Rectal smooth muscle tissue (tissue), 1 donor: Measurements from ENCODE around the gene PRKAG2.

ENCODE experiments used
- H3K27ac ChIP-seq: one replicate; pipeline ENCODE4 v1.7.0; 2013; ENCODE audit warnings: low read depth, low read length, inconsistent platforms
- H3K27me3 ChIP-seq: one replicate; pipeline ENCODE4 v1.7.0; 2013; ENCODE audit warnings: low read length; ENCODE audit not compliant: control insufficient read depth, insufficient read depth
- H3K36me3 ChIP-seq: one replicate; pipeline ENCODE4 v1.7.0; 2013; ENCODE audit warnings: low read length; ENCODE audit not compliant: control insufficient read depth, insufficient read depth
- H3K4me1 ChIP-seq: one replicate; pipeline ENCODE4 v1.7.0; 2013; ENCODE audit warnings: low read length; ENCODE audit not compliant: control insufficient read depth, insufficient read depth
- H3K4me3 ChIP-seq: one replicate; pipeline ENCODE4 v1.7.0; 2013; ENCODE audit warnings: low read length
- H3K9ac ChIP-seq: one replicate; pipeline ENCODE4 v1.7.0; 2013; ENCODE audit warnings: low read length

Gene PRKAG2

GRCh38 chr7:151673216-151673615, 203.7 kb downstream of the PRKAG2 start:
- no peak overlapping the region for H3K27ac ChIP-seq
- H3K36me3 ChIP-seq, result no peaks in the 10 kb centered on the region
- no peak overlapping the region for H3K4me3 ChIP-seq
- no peaks in the 10 kb centered on the region for H3K27me3 ChIP-seq
- H3K9ac ChIP-seq, result no peak overlapping the region
- no peaks in the 10 kb centered on the region for H3K4me1 ChIP-seq

GRCh38 chr7:151672716-151673115, 204.2 kb downstream of the PRKAG2 start:
- H3K27ac ChIP-seq, result no peak overlapping the region
- no peak overlapping the region for H3K9ac ChIP-seq
- no peaks in the 10 kb centered on the region for H3K36me3 ChIP-seq
- H3K27me3 ChIP-seq, result no peaks in the 10 kb centered on the region
- no peak overlapping the region for H3K4me3 ChIP-seq
- H3K4me1 ChIP-seq, result no peaks in the 10 kb centered on the region

GRCh38 chr7:151671514-151671913, 205.4 kb downstream of the PRKAG2 start:
- Histone ChIP-seq H3K4me3 (no peak overlapping the region), H3K27me3 (no peaks in the 10 kb centered on the region), H3K4me1 (no peaks in the 10 kb centered on the region), H3K9ac (no peak overlapping the region), H3K36me3 (no peaks in the 10 kb centered on the region), H3K27ac (no peak overlapping the region)

- H3K27me3 ChIP-seq, result no peaks in the 10 kb centered on the region
- H3K36me3 ChIP-seq, result no peaks in the 10 kb centered on the region
- no peak overlapping the region for H3K27ac ChIP-seq
- no peak overlapping the region for H3K9ac ChIP-seq
- H3K4me3 ChIP-seq, result no peak overlapping the region
- peaks cover 4% of the 10 kb centered on the region for H3K4me1 ChIP-seq
These were observed 207.2 kb downstream of the PRKAG2 start for GRCh38 chr7:151669762-151670161.

GRCh38 chr7:151666886-151667285, 210.0 kb downstream of the PRKAG2 start:
- Histone ChIP-seq H3K36me3 (no peaks in the 10 kb centered on the region), H3K4me1 (peaks cover 4% of the 10 kb centered on the region), H3K27me3 (no peaks in the 10 kb centered on the region), H3K27ac (no peak overlapping the region), H3K9ac (no peak overlapping the region), H3K4me3 (no peak overlapping the region)

- H3K27me3 ChIP-seq, result no peaks in the 10 kb centered on the region
- no peak overlapping the region for H3K27ac ChIP-seq
- no peak overlapping the region for H3K4me3 ChIP-seq
- H3K36me3 ChIP-seq, result no peaks in the 10 kb centered on the region
- H3K9ac ChIP-seq, result no peak overlapping the region
- H3K4me1 ChIP-seq, result peaks cover 4% of the 10 kb centered on the region
These were observed 211.5 kb downstream of the PRKAG2 start for GRCh38 chr7:151665368-151665767.

GRCh38 chr7:151664268-151664667, 212.6 kb downstream of the PRKAG2 start:
- Histone ChIP-seq H3K4me3 (no peak overlapping the region), H3K36me3 (no peaks in the 10 kb centered on the region), H3K27me3 (no peaks in the 10 kb centered on the region), H3K9ac (no peak overlapping the region), H3K4me1 (peaks cover 4% of the 10 kb centered on the region), H3K27ac (no peak overlapping the region)

GRCh38 chr7:151663382-151664100, 213.4 kb downstream of the PRKAG2 start:
- no peak overlapping the region for H3K9ac ChIP-seq
- no peaks in the 10 kb centered on the region for H3K36me3 ChIP-seq
- no peak overlapping the region for H3K4me3 ChIP-seq
- H3K27ac ChIP-seq, result no peak overlapping the region
- no peaks in the 10 kb centered on the region for H3K27me3 ChIP-seq
- peaks cover 4% of the 10 kb centered on the region for H3K4me1 ChIP-seq

GRCh38 chr7:151662251-151662826, 214.6 kb downstream of the PRKAG2 start:
- Histone ChIP-seq H3K27ac (no peak overlapping the region), H3K36me3 (no peaks in the 10 kb centered on the region), H3K9ac (no peak overlapping the region), H3K27me3 (no peaks in the 10 kb centered on the region), H3K4me3 (no peak overlapping the region), H3K4me1 (peaks cover 4% of the 10 kb centered on the region)

GRCh38 chr7:151661587-151661986, 215.3 kb downstream of the PRKAG2 start:
- H3K36me3 ChIP-seq, result no peaks in the 10 kb centered on the region
- no peak overlapping the region for H3K9ac ChIP-seq
- H3K4me3 ChIP-seq, result no peak overlapping the region
- no peaks in the 10 kb centered on the region for H3K27me3 ChIP-seq
- no peak overlapping the region for H3K27ac ChIP-seq
- peaks cover 4% of the 10 kb centered on the region for H3K4me1 ChIP-seq

GRCh38 chr7:151660141-151660540, 216.8 kb downstream of the PRKAG2 start:
- H3K27me3 ChIP-seq, result no peaks in the 10 kb centered on the region
- no peak overlapping the region for H3K27ac ChIP-seq
- H3K4me1 ChIP-seq, result no peaks in the 10 kb centered on the region
- H3K36me3 ChIP-seq, result no peaks in the 10 kb centered on the region
- H3K4me3 ChIP-seq, result no peak overlapping the region
- H3K9ac ChIP-seq, result no peak overlapping the region

- Histone ChIP-seq H3K4me3 (no peak overlapping the region), H3K9ac (no peak overlapping the region), H3K27me3 (no peaks in the 10 kb centered on the region), H3K27ac (no peak overlapping the region), H3K4me1 (no peaks in the 10 kb centered on the region), H3K36me3 (no peaks in the 10 kb centered on the region)
These were observed 217.7 kb downstream of the PRKAG2 start for GRCh38 chr7:151659219-151659618.

GRCh38 chr7:151658778-151659177, 218.1 kb downstream of the PRKAG2 start:
- H3K4me3 ChIP-seq, result no peak overlapping the region
- H3K9ac ChIP-seq, result no peak overlapping the region

More at GRCh38 chr7:151658778-151659177, 218.1 kb downstream of the PRKAG2 start:
- H3K4me1 ChIP-seq, result no peaks in the 10 kb centered on the region
- H3K27me3 ChIP-seq, result no peaks in the 10 kb centered on the region
- H3K36me3 ChIP-seq, result no peaks in the 10 kb centered on the region
- H3K27ac ChIP-seq, result no peak overlapping the region
